VCaP (cell line): ENCODE measurements around the gene PRR11.

Experiments
- H3K27ac ChIP-seq: fragments of 450-650 bp; 2 replicates; pipeline ENCODE4 v1.5.1; 2017
- CTCF ChIP-seq: fragments of 450-650 bp; conservative IDR thresholded peaks from 2 replicates; pipeline ENCODE4 v1.5.1; 2017; ENCODE audit warnings: mild to moderate bottlenecking, moderate library complexity

The PRR11 gene

GRCh38 chr17:59190806-59191205 lies 35.3 kb downstream of the PRR11 start:
- TF ChIP-seq CTCF: no peak
- no peak overlapping the region for H3K27ac ChIP-seq

DNA sequence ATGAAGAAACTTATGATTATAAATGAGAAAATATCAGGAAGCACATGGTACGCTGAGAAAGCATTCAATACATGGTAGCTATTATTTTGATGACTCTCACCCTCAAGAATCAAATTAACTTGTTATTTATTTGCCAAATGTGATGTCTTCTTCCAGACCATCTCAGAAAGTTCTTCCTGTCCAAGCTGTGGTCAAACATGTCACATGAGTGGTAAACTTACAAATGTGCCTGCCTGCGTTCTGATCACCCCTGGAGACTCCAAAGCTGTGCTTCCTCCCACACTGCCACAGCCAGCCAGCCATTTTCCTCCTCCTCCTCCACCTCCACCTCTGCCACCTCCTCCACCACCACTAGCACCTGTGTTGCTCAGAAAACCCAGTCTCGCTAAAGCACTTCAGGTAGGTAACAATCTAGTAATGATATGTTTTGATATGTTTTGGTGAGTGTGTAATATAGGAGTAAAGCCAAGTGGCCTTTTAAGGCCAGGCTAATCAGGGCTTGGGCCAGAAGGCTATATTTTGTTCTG lies 37.9 kb downstream of the PRR11 start:
- no peak for TF ChIP-seq CTCF

DNA sequence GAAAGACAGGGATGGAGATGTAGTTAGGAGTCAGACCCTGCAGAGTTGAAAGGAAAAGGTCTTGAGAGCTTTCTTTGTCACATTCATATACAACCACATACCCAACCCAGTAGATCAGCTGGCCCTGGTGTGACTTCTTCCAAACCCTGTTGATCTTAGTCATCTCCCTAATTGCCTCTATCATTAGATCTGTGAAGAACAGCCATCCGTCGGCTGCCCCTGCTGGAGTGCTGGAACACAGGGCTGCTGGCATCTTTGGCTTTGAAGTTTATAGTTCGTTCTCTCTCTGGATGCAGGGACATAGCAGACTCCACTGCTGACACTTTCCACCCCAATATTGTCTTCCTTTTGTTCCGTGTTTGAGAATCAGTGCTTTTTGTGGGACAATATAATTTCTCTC lies 43.9 kb downstream of the PRR11 start:
- H3K27ac ChIP-seq: no peak overlapping the region
- TF ChIP-seq CTCF: no peak

More for the DNA sequence above, 37.9 kb downstream of the PRR11 start:
- H3K27ac ChIP-seq: no peak overlapping the region

DNA sequence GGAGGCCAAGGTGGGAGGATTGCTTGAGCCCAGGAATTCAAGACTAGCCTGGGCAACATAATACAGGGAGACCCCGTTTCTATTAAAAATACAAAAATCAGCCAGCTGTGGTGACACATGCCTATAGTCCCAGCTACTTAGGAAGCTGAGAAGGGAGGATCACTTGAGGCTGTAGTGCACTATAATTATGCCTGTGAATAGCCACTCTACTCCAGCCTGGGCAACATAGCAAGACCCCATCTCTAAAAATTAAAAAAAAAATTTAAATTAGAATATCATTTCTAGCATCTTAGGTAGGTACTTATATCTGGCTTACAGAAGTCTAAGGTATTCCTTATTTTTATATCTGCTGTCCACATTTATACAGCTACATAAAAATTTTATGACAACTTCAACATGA lies 46.8 kb downstream of the PRR11 start:
- no peak for TF ChIP-seq CTCF
- H3K27ac ChIP-seq: no peak overlapping the region

- no peak for TF ChIP-seq CTCF
- H3K27ac ChIP-seq: peak overlapping the region; percentile 97
Measured at GRCh38 chr17:59219370-59219769, 63.8 kb downstream of the PRR11 start.

GRCh38 chr17:59219992-59220327 lies 64.4 kb downstream of the PRR11 start:
- TF ChIP-seq CTCF: no peak

DNA sequence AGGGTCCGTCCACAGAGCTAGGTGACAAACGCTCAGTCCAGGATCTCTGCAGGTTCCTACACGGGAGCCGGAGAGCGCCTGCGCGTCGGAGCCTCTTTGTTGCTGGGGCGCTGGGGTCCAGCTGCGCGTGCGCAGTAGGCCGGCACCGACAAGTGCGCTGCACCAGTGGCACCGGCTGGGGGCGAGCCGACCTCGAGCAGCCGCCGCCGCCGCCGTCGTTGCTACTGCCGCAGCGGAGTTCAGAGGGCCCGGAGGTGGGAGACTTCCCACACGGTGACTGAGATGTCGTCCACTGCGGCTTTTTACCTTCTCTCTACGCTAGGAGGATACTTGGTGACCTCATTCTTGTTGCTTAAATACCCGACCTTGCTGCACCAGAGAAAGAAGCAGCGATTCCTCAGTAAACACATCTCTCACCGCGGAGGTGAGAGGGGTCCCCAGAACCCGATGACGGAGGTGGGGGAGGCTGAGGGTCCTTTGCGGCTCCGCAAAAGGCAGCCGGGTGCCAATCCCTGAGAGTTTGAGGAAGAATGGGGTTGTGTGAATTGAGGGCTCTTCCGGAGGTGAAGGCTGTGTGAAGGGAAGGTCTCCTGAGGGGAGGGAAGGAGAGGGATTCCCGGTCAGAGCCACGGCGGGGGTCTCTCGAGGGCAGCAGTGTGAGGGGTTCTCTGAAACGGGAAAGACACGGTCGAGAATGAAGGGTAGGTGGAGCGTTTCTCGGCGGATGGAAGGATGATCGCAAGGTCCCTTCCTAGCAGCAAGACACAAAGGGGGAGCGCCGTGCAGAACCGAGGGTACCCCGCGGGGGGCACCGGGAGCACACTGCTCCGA lies 65.0 kb downstream of the PRR11 start, which contains the start of gene GDPD1:
TSS of gene GDPD1 (plus strand) at position 184 of the 831 bp plus-strand sequence. CDS start at position 283, 99 bp downstream.
- peak; percentile 86 for TF ChIP-seq CTCF
- peak within 1 kb of the TSS; percentile 97 for H3K27ac ChIP-seq

More at GRCh38 chr17:59219992-59220327, 64.4 kb downstream of the PRR11 start:
- H3K27ac ChIP-seq: peak overlapping the region; percentile 97
